Stimulated activated CD4-positive, alpha-beta T cell treated with anti-CD3 and anti-CD28 coated beads, Interleukin-1b, Interleukin-23, amount 100 ng/mL, for 4 hours (primary cell): ENCODE measurements around the gene LYRM4.
A peak's percentile ranks its signal among the peaks of the same experiment; 100 is the strongest.

Experiments used
- DNase-seq, 2 donors: peaks; one replicate each; pipeline ENCODE4 v3.0.0-alpha.2; 2020; ENCODE audit warnings: low read depth in 2 of 2

LYRM4 gene

GRCh38 chr6:5260661-5261544, at the start of gene LYRM4, which contains the start of gene FARS2:
LYRM4 (minus strand) TSS chr6:5260950; CDS start chr6:5260733, 217 bp downstream.
FARS2 (plus strand) TSS chr6:5261513.
- DNase-seq: peak; percentile 87 to 90

GRCh38 chr6:5308066-5308465, 47.3 kb upstream of the LYRM4 start:
- DNase-seq: no peak

- no peak for DNase-seq
Measured at GRCh38 chr6:5307058-5307457, 46.3 kb upstream of the LYRM4 start.

GRCh38 chr6:5305968-5306626, 45.3 kb upstream of the LYRM4 start:
- no peak for DNase-seq

- no peak for DNase-seq
Measured at GRCh38 chr6:5303682-5304081, 42.9 kb upstream of the LYRM4 start.

GRCh38 chr6:5302995-5303622, 42.4 kb upstream of the LYRM4 start:
- peak; percentile 23 to 34 for DNase-seq

GRCh38 chr6:5302220-5302946, 41.6 kb upstream of the LYRM4 start:
- DNase-seq: no peak

GRCh38 chr6:5300206-5300764, 39.5 kb upstream of the LYRM4 start:
- DNase-seq: no peak

GRCh38 chr6:5295623-5296022, 34.9 kb upstream of the LYRM4 start:
- no peak for DNase-seq

- DNase-seq: no peak
Measured at GRCh38 chr6:5294392-5295211, 33.9 kb upstream of the LYRM4 start.

GRCh38 chr6:5293692-5294091, 32.9 kb upstream of the LYRM4 start:
- DNase-seq: no peak

GRCh38 chr6:5292154-5292553, 31.4 kb upstream of the LYRM4 start:
- DNase-seq: no peak

GRCh38 chr6:5290500-5290899, 29.8 kb upstream of the LYRM4 start:
- no peak for DNase-seq

GRCh38 chr6:5290097-5290496, 29.3 kb upstream of the LYRM4 start:
- no peak for DNase-seq

GRCh38 chr6:5287966-5288297, 27.2 kb upstream of the LYRM4 start:
- DNase-seq: no peak

GRCh38 chr6:5287205-5287965, 26.6 kb upstream of the LYRM4 start:
- no peak for DNase-seq

GRCh38 chr6:5286780-5287179, 26.0 kb upstream of the LYRM4 start:
- DNase-seq: no peak

GRCh38 chr6:5285526-5285925, 24.8 kb upstream of the LYRM4 start:
- DNase-seq: no peak

GRCh38 chr6:5285081-5285480, 24.3 kb upstream of the LYRM4 start:
- no peak for DNase-seq

GRCh38 chr6:5282191-5282623, 21.5 kb upstream of the LYRM4 start:
- DNase-seq: no peak
